K562 (cell line): Measurements from ENCODE around the gene AIF1. TPM values are rescaled to one million over a fixed set of nuclear protein-coding genes. Genes with fewer than 3 reads are reported as not detected.

Experiments
- AFF1 ChIP-seq, 2 experiments: fragments of 450-650 bp; IDR thresholded peaks; 2 replicates each; pipeline ENCODE4 v1.6.1; 2018; ENCODE audit warnings: mild to moderate bottlenecking in 2 of 2, low read depth in 1 of 2; ENCODE audit not compliant: partially characterized antibody in 2 of 2
- AFF4 ChIP-seq: sonication (generic); formaldehyde crosslinking; IDR thresholded peaks from 2 replicates; pipeline ENCODE4 v1.8.0; 2023; ENCODE audit warnings: mild to moderate bottlenecking, missing genetic modification reagents
- ARID3A ChIP-seq: IDR thresholded peaks from 2 replicates; pipeline ENCODE4 v1.6.1; 2012; ENCODE audit warnings: low read depth, low read length, improper control_type of control experiment, borderline replicate concordance
- BCLAF1 ChIP-seq, 2 experiments: fragments of 450-650 bp in 1 of 2; IDR thresholded peaks; 2 replicates each; pipeline ENCODE4 v1.6.1; 2011 to 2017; ENCODE audit warnings: low read depth in 2 of 2, antibody characterized with exemption in 1 of 2, borderline replicate concordance in 1 of 2, low read length in 1 of 2, mild to moderate bottlenecking in 1 of 2, mixed read lengths in 1 of 2; ENCODE audit not compliant: control insufficient read depth in 1 of 2
- ESRRA ChIP-seq: fragments of 450-650 bp; IDR thresholded peaks from 2 replicates; pipeline ENCODE4 v1.6.1; 2014; ENCODE audit warnings: low read depth, mild to moderate bottlenecking, moderate library complexity, borderline replicate concordance
- FOXK2 ChIP-seq, 2 experiments: fragments of 450-650 bp; IDR thresholded peaks in 1 of 2; conservative IDR thresholded peaks in 1 of 2; 2 replicates each; pipeline ENCODE4 v1.6.1; 2016; ENCODE audit warnings: low read depth in 2 of 2, mild to moderate bottlenecking in 1 of 2
- GTF2F1 ChIP-seq: IDR thresholded peaks from 2 replicates; pipeline ENCODE4 v1.6.1; 2011; ENCODE audit warnings: low read depth, low read length, improper control_type of control experiment
- ILK ChIP-seq: fragments of 450-650 bp; IDR thresholded peaks from 2 replicates; pipeline ENCODE4 v1.6.1; 2016; ENCODE audit warnings: missing genetic modification characterization, low read depth, mild to moderate bottlenecking, missing compliant biosample characterization, moderate library complexity, borderline replicate concordance
- KLF10 ChIP-seq: fragments of 250-450 bp; sonication (Bioruptor Pico); IDR thresholded peaks from 2 replicates; pipeline ENCODE4 v1.6.1; 2021; ENCODE audit warnings: matching md5 sums
- SNIP1 ChIP-seq: fragments of 450-650 bp; IDR thresholded peaks from 2 replicates; pipeline ENCODE4 v1.7.1; 2017; ENCODE audit warnings: low read depth, mild to moderate bottlenecking
- ZBTB7A ChIP-seq: IDR thresholded peaks from 2 replicates; pipeline ENCODE4 v1.6.1; 2011; ENCODE audit warnings: low read depth, mild to moderate bottlenecking, low read length, moderate library complexity, borderline replicate concordance; ENCODE audit not compliant: control insufficient read depth
- polyA plus RNA-seq, 8 experiments: library from polyadenylated mRNA; depleted of rRNA in 4 of 8; stranded (reverse) in 5 of 8; unstranded in 3 of 8; fragments of >200 nt; fragmentation: Nextera tagmentation in 2 of 8; fragmentation: Illumina TruSeq in 1 of 8; extraction: Ambion mirVana in 2 of 8; extraction: Trizol in 1 of 8; gene quantifications; 2 replicates each; pipeline versions ENCODE4 v1.2.1 to v1.2.3, GENCODE V29; 2011 to 2014; ENCODE audit warnings: inconsistent platforms in 1 of 8, missing spikeins in 1 of 8
- total RNA-seq, 7 experiments: library from RNA; depleted of rRNA in 6 of 7; stranded (reverse); fragments of >200 nt in 6 of 7; fragmentation: Illumina TruSeq in 2 of 7; extraction: Trizol in 2 of 7; gene quantifications; 2 replicates each; pipeline versions ENCODE4 v1.2.1 to v1.2.3, GENCODE V29; 2011 to 2021; ENCODE audit warnings: low replicate concordance in 1 of 7

The AIF1 gene
- total and polyA plus RNA-seq, 9 of the 15 experiments (the other 6 are each of a cell fraction or from before 2014, with no cell fraction given): 9.4 to 33.4 (median 19.4) TPM

GRCh38 chr6:31660381-31661261 is 45.6 kb downstream of the AIF1 start, which contains the start of gene C6orf47 (continued):
- no peak for TF ChIP-seq ILK (tag)
- TF ChIP-seq AFF1 (IDR thresholded peaks at IDR 0.05; ENCODE audit: low read depth in 1 of 2, partially characterized antibody in 2 of 2): peak in 1 of 2 experiments; percentile 38
- no peak for TF ChIP-seq SNIP1
- peak; percentile 98 for TF ChIP-seq ZBTB7A
- peak; percentile 88 for TF ChIP-seq AFF4 (CRISPR knock-in tag)
- 0 out of 2 replicates have a peak, but pooled peaks have one; percentile 40 for TF ChIP-seq KLF10
- TF ChIP-seq ARID3A: peak; percentile 41; the same call in 1 of the 2 replicates
- peak; percentile 82 for TF ChIP-seq ESRRA
- peak; percentile 84; the same call in 1 of the 2 replicates for TF ChIP-seq GTF2F1
- 0 out of 4 replicates have a peak, but pooled peaks of 1 of the 2 experiments have one; percentile 8 for TF ChIP-seq FOXK2 (conservative IDR thresholded peaks at IDR 0.05 in 1 of 2, IDR thresholded peaks at IDR 0.05 in 1 of 2; ENCODE audit: low read depth in 2 of 2)
- TF ChIP-seq BCLAF1 (IDR thresholded peaks at IDR 0.05; ENCODE audit: borderline replicate concordance in 1 of 2, control insufficient read depth in 1 of 2, low read depth in 2 of 2, low read length in 1 of 2): peak; percentile 34 to 64; a peak in 1 of 4 replicates
